HG03571 (cell line): ENCODE results near the gene CTBP1.

Experiments used
- ATAC-seq: cut with Tn5 transposase; IDR thresholded peaks from one replicate; pipeline ENCODE4 v1.9.1; 2021; ENCODE audit not compliant: unreplicated experiment

Gene CTBP1

GRCh38 chr4:1177274-1178141 is 71.4 kb downstream of the CTBP1 start:
- no peak for ATAC-seq

GRCh38 chr4:1176398-1177273 is 72.3 kb downstream of the CTBP1 start:
- ATAC-seq, result no peak

- ATAC-seq, result no peak
These were observed 73.2 kb downstream of the CTBP1 start for GRCh38 chr4:1175635-1176229.

- ATAC-seq, result no peak
These were observed 73.8 kb downstream of the CTBP1 start for GRCh38 chr4:1174941-1175634.

- no peak for ATAC-seq
These were observed 75.8 kb downstream of the CTBP1 start for GRCh38 chr4:1172971-1173757.

GRCh38 chr4:1172228-1172851 is 76.6 kb downstream of the CTBP1 start, which contains the start of gene SPON2:
Gene SPON2, minus strand, starts transcription at chr4:1172583.
- ATAC-seq, result no peak

- ATAC-seq, result no peak
These were observed 77.4 kb downstream of the CTBP1 start for GRCh38 chr4:1171311-1172227.

- ATAC-seq, result no peak
These were observed 78.0 kb downstream of the CTBP1 start for GRCh38 chr4:1170976-1171310.

- ATAC-seq, result no peak
These were observed 78.6 kb downstream of the CTBP1 start for GRCh38 chr4:1170156-1170975.

- ATAC-seq, result no peak
These were observed 79.2 kb downstream of the CTBP1 start for GRCh38 chr4:1169691-1170096.

- no peak for ATAC-seq
These were observed 79.7 kb downstream of the CTBP1 start for GRCh38 chr4:1169171-1169671.

GRCh38 chr4:1168191-1169101 is 80.5 kb downstream of the CTBP1 start:
- ATAC-seq, result no peak

- ATAC-seq, result peak; percentile 78
These were observed 81.5 kb downstream of the CTBP1 start for GRCh38 chr4:1167244-1167949.

GRCh38 chr4:1166509-1167243 is 82.3 kb downstream of the CTBP1 start:
- no peak for ATAC-seq

- no peak for ATAC-seq
These were observed 83.9 kb downstream of the CTBP1 start for GRCh38 chr4:1164956-1165545.
